Measurements from ENCODE around the gene HMGCS2.

The HMGCS2 gene

DNA sequence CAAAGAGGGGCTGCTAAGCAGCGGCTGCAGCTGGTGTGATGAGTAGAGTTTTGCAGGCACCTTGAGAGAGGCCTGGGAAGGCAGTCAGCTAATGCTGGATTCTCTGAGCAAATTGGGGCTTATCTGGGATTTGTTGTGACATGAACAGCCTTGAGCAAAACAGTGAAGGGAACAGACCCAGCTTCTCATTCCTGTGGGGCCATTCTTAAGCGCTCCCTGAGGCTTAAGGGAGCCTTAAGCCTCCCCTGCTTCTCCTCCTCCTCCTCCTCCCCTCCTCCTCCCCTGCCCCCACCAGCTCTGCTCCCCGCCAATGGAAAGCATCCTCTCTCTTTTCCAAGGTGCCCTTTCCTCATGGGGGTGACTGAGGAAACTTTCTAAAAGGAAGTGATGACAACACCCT is 21.3 kb downstream of the HMGCS2 start:
- H3K4me3 ChIP-seq (replicated peaks in 1 of 2; ENCODE audit: low read depth in 2 of 2, low read length in 2 of 2): no peak overlapping the region
- TF ChIP-seq CTCF (IDR thresholded peaks at IDR 0.05; ENCODE audit: low read depth, low read length): no peak
- peak in 1 of 2 donors; percentile 19 for DNase-seq (ENCODE audit: low read depth in 2 of 2)

DNA sequence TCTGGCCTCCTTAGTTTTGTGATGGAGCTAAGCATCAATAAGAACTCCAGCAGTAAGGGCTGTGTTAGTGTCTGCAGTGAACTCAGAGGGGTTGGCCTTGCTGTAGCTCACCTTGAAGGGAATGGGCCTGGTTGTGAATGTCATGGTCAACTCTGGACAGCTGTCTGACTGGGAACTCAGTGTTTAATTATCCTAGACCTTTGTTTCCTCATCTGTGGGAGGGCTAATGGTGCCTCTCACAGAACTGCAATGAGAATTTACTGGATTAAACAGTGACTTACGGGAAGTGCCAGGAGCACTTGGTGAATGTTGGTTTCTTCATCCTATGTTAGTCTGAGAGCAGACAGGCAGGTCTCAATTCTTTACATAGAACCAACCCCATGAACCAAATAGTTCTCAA is 23.7 kb downstream of the HMGCS2 start:
- no peak for TF ChIP-seq CTCF (IDR thresholded peaks at IDR 0.05; ENCODE audit: low read depth, low read length)
- DNase-seq (ENCODE audit: low read depth in 2 of 2): no peak
- H3K4me3 ChIP-seq (replicated peaks in 1 of 2; ENCODE audit: low read depth in 2 of 2, low read length in 2 of 2): no peak overlapping the region

- no peak for DNase-seq (ENCODE audit: low read depth in 2 of 2)
- TF ChIP-seq CTCF (IDR thresholded peaks at IDR 0.05; ENCODE audit: low read depth, low read length): no peak
- no peak overlapping the region for H3K4me3 ChIP-seq (replicated peaks in 1 of 2; ENCODE audit: low read depth in 2 of 2, low read length in 2 of 2)
Observed at GRCh38 chr1:119744598-119744942, 24.1 kb downstream of the HMGCS2 start.

GRCh38 chr1:119743776-119744597 is 24.7 kb downstream of the HMGCS2 start:
- no peak overlapping the region for H3K4me3 ChIP-seq (replicated peaks in 1 of 2; ENCODE audit: low read depth in 2 of 2, low read length in 2 of 2)
- peak; percentile 85 for TF ChIP-seq CTCF (IDR thresholded peaks at IDR 0.05; ENCODE audit: low read depth, low read length)
- peak; percentile 78 to 81 for DNase-seq (ENCODE audit: low read depth in 2 of 2)

- H3K4me3 ChIP-seq (replicated peaks in 1 of 2; ENCODE audit: low read depth in 2 of 2, low read length in 2 of 2): no peak overlapping the region
- TF ChIP-seq CTCF (IDR thresholded peaks at IDR 0.05; ENCODE audit: low read depth, low read length): no peak
- DNase-seq (ENCODE audit: low read depth in 2 of 2): peak in 1 of 2 donors; percentile 24
Observed at GRCh38 chr1:119743308-119743707, 25.4 kb downstream of the HMGCS2 start.

DNA sequence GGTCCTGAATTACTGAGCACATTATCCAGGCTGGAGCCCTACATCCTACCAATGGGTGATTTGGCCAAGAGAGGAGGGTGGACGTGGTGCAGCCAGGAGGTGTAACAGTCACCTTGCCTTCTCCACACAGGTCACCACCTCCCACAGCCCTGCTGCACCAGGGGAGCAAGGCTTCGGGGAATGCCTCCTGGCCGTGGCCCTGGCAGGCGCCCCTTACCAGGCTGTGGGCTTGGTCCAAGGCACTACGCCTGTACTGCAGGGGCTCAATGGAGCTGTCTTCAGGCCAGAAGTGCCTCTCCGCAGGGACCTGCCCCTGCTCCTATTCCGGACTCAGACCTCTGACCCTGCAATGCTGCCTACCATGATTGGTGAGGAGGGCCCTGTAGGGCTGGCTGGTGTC is 26.0 kb downstream of the HMGCS2 start:
- no peak for TF ChIP-seq CTCF (IDR thresholded peaks at IDR 0.05; ENCODE audit: low read depth, low read length)
- no peak overlapping the region for H3K4me3 ChIP-seq (replicated peaks in 1 of 2; ENCODE audit: low read depth in 2 of 2, low read length in 2 of 2)
- DNase-seq (ENCODE audit: low read depth in 2 of 2): no peak

DNA sequence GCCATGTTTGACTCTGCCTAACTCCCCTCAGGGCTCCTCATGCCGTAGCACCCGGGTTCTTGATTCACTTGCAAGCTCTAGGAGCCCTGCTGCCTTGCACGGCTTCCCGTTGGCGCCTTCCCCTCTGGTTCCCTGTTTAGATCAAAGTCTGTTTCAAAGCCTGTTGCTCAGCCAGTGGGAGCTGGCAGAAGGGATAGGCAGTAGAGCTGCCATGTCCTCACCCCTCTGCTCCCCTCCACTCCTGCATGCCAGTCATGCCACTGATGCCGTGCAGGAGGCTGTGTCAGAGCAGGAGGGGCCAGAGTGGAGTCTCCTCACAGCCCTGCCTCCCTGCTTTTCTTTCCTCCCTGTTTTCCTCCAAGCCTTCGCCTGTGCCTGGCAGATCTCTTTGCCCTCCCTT is 26.5 kb downstream of the HMGCS2 start:
- no peak for TF ChIP-seq CTCF (IDR thresholded peaks at IDR 0.05; ENCODE audit: low read depth, low read length)
- H3K4me3 ChIP-seq (replicated peaks in 1 of 2; ENCODE audit: low read depth in 2 of 2, low read length in 2 of 2): no peak overlapping the region
- DNase-seq (ENCODE audit: low read depth in 2 of 2): peak in 1 of 2 donors; percentile 17

All from cardiac fibroblast (primary cell).